ENCODE measurements around the gene PCDH12. TPM values are rescaled to one million over a fixed set of nuclear protein-coding genes. Genes with fewer than 3 reads are reported as not detected.

The PCDH12 gene
- total and polyA plus RNA-seq, 2 donors (not counting 3 experiments of a cell fraction or from before 2014, with no cell fraction given), result 6.2 to 20.4 TPM

DNA sequence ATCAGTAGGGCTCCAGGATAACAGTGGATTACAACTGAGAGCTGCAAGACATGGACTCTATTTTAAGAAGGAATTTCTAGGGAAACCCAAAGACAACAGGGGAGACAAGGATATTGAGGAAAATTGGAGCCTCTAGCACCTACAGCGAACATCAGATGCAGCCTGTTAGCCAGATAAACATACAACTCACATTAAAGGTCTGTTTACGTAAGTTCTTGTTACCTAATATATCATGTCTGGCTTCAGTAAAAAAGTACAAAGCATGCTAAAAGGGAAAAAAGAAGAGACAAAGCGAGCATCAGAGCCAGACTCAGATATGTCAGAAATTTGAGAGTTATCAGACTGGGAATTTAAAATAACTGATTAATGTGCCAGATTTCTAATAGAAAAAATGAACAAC, 37.7 kb upstream of the PCDH12 start:
- ChIA-PET CTCF (interaction anchor here (2.7 to 4.7 kb wide), 2 partner anchors 17 to 148 kb away, joined by 12 to 36 read pairs; partner anchors contain the start of gene GNPDA1), POLR2A (interaction anchor here (0.7 kb wide), 1 partner anchor 555 kb away, joined by 5 read pairs; no protein-coding TSS in a partner anchor)
- Histone ChIP-seq H4K20me1 (replicated peaks; ENCODE audit: control insufficient read depth, extremely low read depth, insufficient read depth, low read length) (no peaks in the 10 kb centered on the region), H3K9me1 (replicated peaks; ENCODE audit: control insufficient read depth, extremely low read depth, insufficient read depth, low read length) (no peaks in the 10 kb centered on the region), H3K36me3 (ENCODE audit: control insufficient read depth in 2 of 2, extremely low read depth in 1 of 2, insufficient read depth in 2 of 2, low read length in 2 of 2) (peaks cover 4 to 11% of the 10 kb centered on the region in 2 experiments), H3K79me2 (ENCODE audit: control insufficient read depth, insufficient read depth, low read length) (no peaks in the 10 kb centered on the region), H3K4me1 (ENCODE audit: control insufficient read depth, extremely low read depth, insufficient read depth, low read length) (no peaks in the 10 kb centered on the region), H3K27ac (ENCODE audit: insufficient read depth, low read depth, low read length) (no peak overlapping the region), H3K4me2 (ENCODE audit: insufficient read depth, low read length) (no peak overlapping the region), H2AFZ (ENCODE audit: low read depth, low read length) (no peak overlapping the region), H3K9me3 (replicated peaks; ENCODE audit: control insufficient read depth, insufficient read depth, low read length) (no peaks in the 10 kb centered on the region), H3K9ac (replicated peaks; ENCODE audit: extremely low read depth, insufficient read depth, low read length) (no peak overlapping the region), H3K27me3 (ENCODE audit: control insufficient read depth in 2 of 2, insufficient read depth in 2 of 2, low read length in 2 of 2) (no peaks in the 10 kb centered on the region), H3K4me3 (replicated peaks in 1 of 3; ENCODE audit: insufficient read depth in 1 of 3, low read depth in 1 of 3, low read length in 3 of 3) (no peak overlapping the region)
- DNase-seq (ENCODE audit: low read depth, low spot score), result no peak
- intact Hi-C loops (cut with micrococcal nuclease) (no loop called here), dilution Hi-C loops (cut with MboI; ENCODE audit: extremely low pct_ligation_motif_present, low sequenced_read_pairs) (loop anchor here (25.0 kb wide), 1 partner anchor 142 kb away; no protein-coding TSS in a partner anchor)
- FAIRE-seq, result no peak
- no TSS peak for BruUV-seq (replicated peaks)
- no peak for TF ChIP-seq POLR2A (IDR thresholded peaks at IDR 0.05; ENCODE audit: low read depth, low read length)
- no peak for TF ChIP-seq GATA2 (IDR thresholded peaks at IDR 0.05; ENCODE audit: insufficient read depth, insufficient read length, low read depth, low read length)
- no peak for TF ChIP-seq FOS (IDR thresholded peaks at IDR 0.05; ENCODE audit: borderline replicate concordance, insufficient read depth, low read length)
- no peak for TF ChIP-seq MYC (IDR thresholded peaks at IDR 0.05; ENCODE audit: low read depth, low read length)
- TF ChIP-seq EZH2 (IDR thresholded peaks at IDR 0.05; ENCODE audit: borderline replicate concordance, low read depth, low read length, severe bottlenecking), result no peak
- TF ChIP-seq, protein P1, sequence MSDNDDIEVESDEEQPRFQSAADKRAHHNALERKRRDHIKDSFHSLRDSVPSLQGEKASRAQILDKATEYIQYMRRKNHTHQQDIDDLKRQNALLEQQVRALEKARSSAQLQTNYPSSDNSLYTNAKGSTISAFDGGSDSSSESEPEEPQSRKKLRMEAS (IDR thresholded peaks at IDR 0.05; ENCODE audit: insufficient read depth, insufficient read length), result no peak
- TF ChIP-seq, protein P2, sequence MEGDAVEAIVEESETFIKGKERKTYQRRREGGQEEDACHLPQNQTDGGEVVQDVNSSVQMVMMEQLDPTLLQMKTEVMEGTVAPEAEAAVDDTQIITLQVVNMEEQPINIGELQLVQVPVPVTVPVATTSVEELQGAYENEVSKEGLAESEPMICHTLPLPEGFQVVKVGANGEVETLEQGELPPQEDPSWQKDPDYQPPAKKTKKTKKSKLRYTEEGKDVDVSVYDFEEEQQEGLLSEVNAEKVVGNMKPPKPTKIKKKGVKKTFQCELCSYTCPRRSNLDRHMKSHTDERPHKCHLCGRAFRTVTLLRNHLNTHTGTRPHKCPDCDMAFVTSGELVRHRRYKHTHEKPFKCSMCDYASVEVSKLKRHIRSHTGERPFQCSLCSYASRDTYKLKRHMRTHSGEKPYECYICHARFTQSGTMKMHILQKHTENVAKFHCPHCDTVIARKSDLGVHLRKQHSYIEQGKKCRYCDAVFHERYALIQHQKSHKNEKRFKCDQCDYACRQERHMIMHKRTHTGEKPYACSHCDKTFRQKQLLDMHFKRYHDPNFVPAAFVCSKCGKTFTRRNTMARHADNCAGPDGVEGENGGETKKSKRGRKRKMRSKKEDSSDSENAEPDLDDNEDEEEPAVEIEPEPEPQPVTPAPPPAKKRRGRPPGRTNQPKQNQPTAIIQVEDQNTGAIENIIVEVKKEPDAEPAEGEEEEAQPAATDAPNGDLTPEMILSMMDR (IDR thresholded peaks at IDR 0.05; ENCODE audit: extremely low read depth in 1 of 2, insufficient read depth in 1 of 2, low read depth in 1 of 2, low read length in 2 of 2), result no peak
- TF ChIP-seq JUN (IDR thresholded peaks at IDR 0.05; ENCODE audit: borderline replicate concordance, insufficient read depth, insufficient read length, low read depth), result no peak
- no peak for TF ChIP-seq POLR2AphosphoS5 (IDR thresholded peaks at IDR 0.05; ENCODE audit: insufficient read depth, low read depth, low read length)
